ENCODE data around the gene SCN3B. TPM values are rescaled to one million over a fixed set of nuclear protein-coding genes. Genes with fewer than 3 reads are reported as not detected.

The SCN3B gene
- total and polyA plus RNA-seq, 9 of the 15 experiments (the other 6 are each of a cell fraction or from before 2014, with no cell fraction given): 0.01 to 0.15 (median 0.04) TPM; not detected in 6

GRCh38 chr11:123582992-123583504, 71.4 kb downstream of the SCN3B start:
- Histone ChIP-seq H3K79me2 (ENCODE audit: control insufficient read depth, insufficient read depth, low read length) (no peaks in the 10 kb centered on the region), H3K9me3 (replicated peaks; ENCODE audit: control insufficient read depth, insufficient read depth, low read depth, low read length) (no peaks in the 10 kb centered on the region), H3K4me3 (no peak overlapping the region), H3K4me1 (replicated peaks in 1 of 2; ENCODE audit: control insufficient read depth in 2 of 2, insufficient read depth in 2 of 2, low read length in 2 of 2) (peaks cover 0 to 4% of the 10 kb centered on the region in 2 experiments; a peak in 1 of 5 replicates), H4K20me1 (replicated peaks; ENCODE audit: control insufficient read depth, insufficient read depth, low read length) (no peaks in the 10 kb centered on the region; the same call in 1 of the 2 replicates), H3K27ac (ENCODE audit: extremely low read depth, low read depth, low read length) (no peak overlapping the region), H2AFZ (ENCODE audit: low read depth, low read length) (no peak overlapping the region), H3K27me3 (ENCODE audit: control insufficient read depth in 2 of 2, insufficient read depth in 2 of 2, low read length in 2 of 2) (peaks cover 0 to 45% of the 10 kb centered on the region in 2 experiments; a peak in 3 of 5 replicates), H3K9me1 (ENCODE audit: control insufficient read depth, insufficient read depth, low read length) (no peaks in the 10 kb centered on the region), H3K9ac (ENCODE audit: insufficient read depth in 1 of 2, low read depth in 2 of 2, low read length in 2 of 2) (no peak overlapping the region), H3K36me3 (ENCODE audit: control insufficient read depth, insufficient read depth, low read length) (no peaks in the 10 kb centered on the region), H3K4me2 (ENCODE audit: insufficient read depth, low read length) (no peak overlapping the region)
- intact Hi-C loops (cut with micrococcal nuclease): no loop called here
- in situ Hi-C loops (cut with MboI): no loop called here
- DNase-seq (ENCODE audit: extremely low read depth in 1 of 4, low spot score in 3 of 4): no peak
- BruUV-seq (replicated peaks): no TSS peak
- ChIA-PET POLR2A (no interaction called here), CTCF (ENCODE audit: low intra/inter-chr PET ratio) (no interaction called here)
- FAIRE-seq: no peak
- ATAC-seq: no peak
- WGBS (ENCODE audit: insufficient coverage, low coverage, missing lambda C conversion rate): 11% methylated on average over 12 of the region's 12 CpGs
- TF ChIP-seq SUPT5H (IDR thresholded peaks at IDR 0.05) (no peak), HDAC2 (IDR thresholded peaks at IDR 0.05) (no peak), KDM1A (IDR thresholded peaks at IDR 0.05) (peak in 1 of 2 experiments; percentile 67; a peak in 1 of 4 replicates), ZSCAN32 (CRISPR knock-in tag; IDR thresholded peaks at IDR 0.05) (no peak), TBP (optimal IDR thresholded peaks at IDR 0.05; ENCODE audit: low read depth, low read length) (no peak), RBM15 (IDR thresholded peaks at IDR 0.05; ENCODE audit: insufficient read depth, low read length) (no peak), ZFPM2 (CRISPR knock-in tag; IDR thresholded peaks at IDR 0.05) (no peak), PRMT5 (CRISPR knock-in tag; IDR thresholded peaks at IDR 0.05) (no peak), RNF2 (IDR thresholded peaks at IDR 0.05) (no peak), STAT5A (IDR thresholded peaks at IDR 0.05; ENCODE audit: borderline replicate concordance, low read length) (no peak), PHB (CRISPR knock-in tag; IDR thresholded peaks at IDR 0.05) (no peak)
- TF ChIP-seq, protein P1, sequence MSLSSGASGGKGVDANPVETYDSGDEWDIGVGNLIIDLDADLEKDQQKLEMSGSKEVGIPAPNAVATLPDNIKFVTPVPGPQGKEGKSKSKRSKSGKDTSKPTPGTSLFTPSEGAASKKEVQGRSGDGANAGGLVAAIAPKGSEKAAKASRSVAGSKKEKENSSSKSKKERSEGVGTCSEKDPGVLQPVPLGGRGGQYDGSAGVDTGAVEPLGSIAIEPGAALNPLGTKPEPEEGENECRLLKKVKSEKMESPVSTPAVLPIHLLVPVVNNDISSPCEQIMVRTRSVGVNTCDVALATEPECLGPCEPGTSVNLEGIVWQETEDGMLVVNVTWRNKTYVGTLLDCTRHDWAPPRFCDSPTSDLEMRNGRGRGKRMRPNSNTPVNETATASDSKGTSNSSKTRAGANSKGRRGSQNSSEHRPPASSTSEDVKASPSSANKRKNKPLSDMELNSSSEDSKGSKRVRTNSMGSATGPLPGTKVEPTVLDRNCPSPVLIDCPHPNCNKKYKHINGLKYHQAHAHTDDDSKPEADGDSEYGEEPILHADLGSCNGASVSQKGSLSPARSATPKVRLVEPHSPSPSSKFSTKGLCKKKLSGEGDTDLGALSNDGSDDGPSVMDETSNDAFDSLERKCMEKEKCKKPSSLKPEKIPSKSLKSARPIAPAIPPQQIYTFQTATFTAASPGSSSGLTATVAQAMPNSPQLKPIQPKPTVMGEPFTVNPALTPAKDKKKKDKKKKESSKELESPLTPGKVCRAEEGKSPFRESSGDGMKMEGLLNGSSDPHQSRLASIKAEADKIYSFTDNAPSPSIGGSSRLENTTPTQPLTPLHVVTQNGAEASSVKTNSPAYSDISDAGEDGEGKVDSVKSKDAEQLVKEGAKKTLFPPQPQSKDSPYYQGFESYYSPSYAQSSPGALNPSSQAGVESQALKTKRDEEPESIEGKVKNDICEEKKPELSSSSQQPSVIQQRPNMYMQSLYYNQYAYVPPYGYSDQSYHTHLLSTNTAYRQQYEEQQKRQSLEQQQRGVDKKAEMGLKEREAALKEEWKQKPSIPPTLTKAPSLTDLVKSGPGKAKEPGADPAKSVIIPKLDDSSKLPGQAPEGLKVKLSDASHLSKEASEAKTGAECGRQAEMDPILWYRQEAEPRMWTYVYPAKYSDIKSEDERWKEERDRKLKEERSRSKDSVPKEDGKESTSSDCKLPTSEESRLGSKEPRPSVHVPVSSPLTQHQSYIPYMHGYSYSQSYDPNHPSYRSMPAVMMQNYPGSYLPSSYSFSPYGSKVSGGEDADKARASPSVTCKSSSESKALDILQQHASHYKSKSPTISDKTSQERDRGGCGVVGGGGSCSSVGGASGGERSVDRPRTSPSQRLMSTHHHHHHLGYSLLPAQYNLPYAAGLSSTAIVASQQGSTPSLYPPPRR (CRISPR knock-in tag; IDR thresholded peaks at IDR 0.05; ENCODE audit: borderline replicate concordance): no peak
- TF ChIP-seq, protein P2, sequence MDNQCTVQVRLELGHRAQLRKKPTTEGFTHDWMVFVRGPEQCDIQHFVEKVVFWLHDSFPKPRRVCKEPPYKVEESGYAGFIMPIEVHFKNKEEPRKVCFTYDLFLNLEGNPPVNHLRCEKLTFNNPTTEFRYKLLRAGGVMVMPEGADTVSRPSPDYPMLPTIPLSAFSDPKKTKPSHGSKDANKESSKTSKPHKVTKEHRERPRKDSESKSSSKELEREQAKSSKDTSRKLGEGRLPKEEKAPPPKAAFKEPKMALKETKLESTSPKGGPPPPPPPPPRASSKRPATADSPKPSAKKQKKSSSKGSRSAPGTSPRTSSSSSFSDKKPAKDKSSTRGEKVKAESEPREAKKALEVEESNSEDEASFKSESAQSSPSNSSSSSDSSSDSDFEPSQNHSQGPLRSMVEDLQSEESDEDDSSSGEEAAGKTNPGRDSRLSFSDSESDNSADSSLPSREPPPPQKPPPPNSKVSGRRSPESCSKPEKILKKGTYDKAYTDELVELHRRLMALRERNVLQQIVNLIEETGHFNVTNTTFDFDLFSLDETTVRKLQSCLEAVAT (IDR thresholded peaks at IDR 0.05): no peak
- TF ChIP-seq, protein P3, sequence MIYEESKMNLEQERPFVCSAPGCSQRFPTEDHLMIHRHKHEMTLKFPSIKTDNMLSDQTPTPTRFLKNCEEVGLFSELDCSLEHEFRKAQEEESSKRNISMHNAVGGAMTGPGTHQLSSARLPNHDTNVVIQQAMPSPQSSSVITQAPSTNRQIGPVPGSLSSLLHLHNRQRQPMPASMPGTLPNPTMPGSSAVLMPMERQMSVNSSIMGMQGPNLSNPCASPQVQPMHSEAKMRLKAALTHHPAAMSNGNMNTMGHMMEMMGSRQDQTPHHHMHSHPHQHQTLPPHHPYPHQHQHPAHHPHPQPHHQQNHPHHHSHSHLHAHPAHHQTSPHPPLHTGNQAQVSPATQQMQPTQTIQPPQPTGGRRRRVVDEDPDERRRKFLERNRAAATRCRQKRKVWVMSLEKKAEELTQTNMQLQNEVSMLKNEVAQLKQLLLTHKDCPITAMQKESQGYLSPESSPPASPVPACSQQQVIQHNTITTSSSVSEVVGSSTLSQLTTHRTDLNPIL (CRISPR knock-in tag; IDR thresholded peaks at IDR 0.05): no peak
